Measurements from ENCODE around the gene SCAMP1. TPM values are rescaled to one million over a fixed set of nuclear protein-coding genes. Genes with fewer than 3 reads are reported as not detected.

Gene SCAMP1
- total and polyA plus RNA-seq, 2 donors (not counting 1 experiment from before 2014, with no cell fraction given) = 44.3 to 60.6 TPM

GRCh38 chr5:78499485-78499884 lies 139.1 kb downstream of the SCAMP1 start:
- H3K36me3 ChIP-seq (ENCODE audit: control insufficient read depth, insufficient read depth, low read length) = no peaks in the 10 kb centered on the region
- H3K27me3 ChIP-seq (ENCODE audit: control insufficient read depth, insufficient read depth, low read length) = no peaks in the 10 kb centered on the region
- H3K4me3 ChIP-seq (replicated peaks in 1 of 4; ENCODE audit: control extremely low read depth in 1 of 4, insufficient read depth in 1 of 4, low read depth in 3 of 4, low read length in 4 of 4) = no peak overlapping the region
- H3K9me3 ChIP-seq (ENCODE audit: control insufficient read depth, insufficient read depth, low read depth, low read length) = no peaks in the 10 kb centered on the region
- H3K79me2 ChIP-seq (ENCODE audit: control insufficient read depth, insufficient read depth, low read length) = peaks cover 30% of the 10 kb centered on the region
- no peak overlapping the region for H3K4me2 ChIP-seq (ENCODE audit: extremely low read depth, insufficient read depth, low read length)
- no peak overlapping the region for H2AFZ ChIP-seq (ENCODE audit: low read length)
- no peak overlapping the region for H3K27ac ChIP-seq (ENCODE audit: insufficient read depth, low read length)
- TF ChIP-seq EZH2 (IDR thresholded peaks at IDR 0.05; ENCODE audit: low read length, missing control alignments) = no peak
- no peak for TF ChIP-seq CTCF (conservative IDR thresholded peaks at IDR 0.05 in 1 of 2, IDR thresholded peaks at IDR 0.05 in 1 of 2; ENCODE audit: low read depth in 1 of 2, low read length in 2 of 2)
- H3K9ac ChIP-seq (ENCODE audit: insufficient read depth, low read length) = no peak overlapping the region
- H4K20me1 ChIP-seq (ENCODE audit: control insufficient read depth, extremely low read depth, insufficient read depth, low read length) = no peaks in the 10 kb centered on the region
- no peak for DNase-seq (ENCODE audit: low read depth in 2 of 2)
- H3K4me1 ChIP-seq (ENCODE audit: control insufficient read depth, extremely low read depth, insufficient read depth, low read length) = peaks cover 8% of the 10 kb centered on the region

GRCh38 chr5:78500028-78500427 lies 139.6 kb downstream of the SCAMP1 start:
- Histone ChIP-seq H3K4me2 (ENCODE audit: extremely low read depth, insufficient read depth, low read length) (no peak overlapping the region), H3K36me3 (ENCODE audit: control insufficient read depth, insufficient read depth, low read length) (no peaks in the 10 kb centered on the region), H4K20me1 (ENCODE audit: control insufficient read depth, extremely low read depth, insufficient read depth, low read length) (no peaks in the 10 kb centered on the region), H3K27me3 (ENCODE audit: control insufficient read depth, insufficient read depth, low read length) (no peaks in the 10 kb centered on the region), H3K27ac (ENCODE audit: insufficient read depth, low read length) (no peak overlapping the region), H2AFZ (ENCODE audit: low read length) (no peak overlapping the region), H3K79me2 (ENCODE audit: control insufficient read depth, insufficient read depth, low read length) (peaks cover 30% of the 10 kb centered on the region), H3K4me1 (ENCODE audit: control insufficient read depth, extremely low read depth, insufficient read depth, low read length) (peaks cover 10% of the 10 kb centered on the region), H3K4me3 (replicated peaks in 1 of 4; ENCODE audit: control extremely low read depth in 1 of 4, insufficient read depth in 1 of 4, low read depth in 3 of 4, low read length in 4 of 4) (no peak overlapping the region), H3K9ac (ENCODE audit: insufficient read depth, low read length) (no peak overlapping the region), H3K9me3 (ENCODE audit: control insufficient read depth, insufficient read depth, low read depth, low read length) (no peaks in the 10 kb centered on the region)
- TF ChIP-seq EZH2 (IDR thresholded peaks at IDR 0.05; ENCODE audit: low read length, missing control alignments) (no peak), CTCF (conservative IDR thresholded peaks at IDR 0.05 in 1 of 2, IDR thresholded peaks at IDR 0.05 in 1 of 2; ENCODE audit: low read depth in 1 of 2, low read length in 2 of 2) (no peak)
- no peak for DNase-seq (ENCODE audit: low read depth in 2 of 2)

- peaks cover 18% of the 10 kb centered on the region for H3K4me1 ChIP-seq (ENCODE audit: control insufficient read depth, extremely low read depth, insufficient read depth, low read length)
- no peak for DNase-seq (ENCODE audit: low read depth in 2 of 2)
Observed at GRCh38 chr5:78500871-78501270, 140.5 kb downstream of the SCAMP1 start.

More at GRCh38 chr5:78500871-78501270, 140.5 kb downstream of the SCAMP1 start:
- Histone ChIP-seq H4K20me1 (ENCODE audit: control insufficient read depth, extremely low read depth, insufficient read depth, low read length) (no peaks in the 10 kb centered on the region), H3K9me3 (ENCODE audit: control insufficient read depth, insufficient read depth, low read depth, low read length) (no peaks in the 10 kb centered on the region), H3K9ac (ENCODE audit: insufficient read depth, low read length) (no peak overlapping the region), H2AFZ (ENCODE audit: low read length) (no peak overlapping the region), H3K27ac (ENCODE audit: insufficient read depth, low read length) (no peak overlapping the region), H3K4me3 (replicated peaks in 1 of 4; ENCODE audit: control extremely low read depth in 1 of 4, insufficient read depth in 1 of 4, low read depth in 3 of 4, low read length in 4 of 4) (no peak overlapping the region), H3K79me2 (ENCODE audit: control insufficient read depth, insufficient read depth, low read length) (peaks cover 27% of the 10 kb centered on the region), H3K36me3 (ENCODE audit: control insufficient read depth, insufficient read depth, low read length) (no peaks in the 10 kb centered on the region), H3K27me3 (ENCODE audit: control insufficient read depth, insufficient read depth, low read length) (no peaks in the 10 kb centered on the region), H3K4me2 (ENCODE audit: extremely low read depth, insufficient read depth, low read length) (no peak overlapping the region)
- TF ChIP-seq CTCF (conservative IDR thresholded peaks at IDR 0.05 in 1 of 2, IDR thresholded peaks at IDR 0.05 in 1 of 2; ENCODE audit: low read depth in 1 of 2, low read length in 2 of 2) = no peak
- TF ChIP-seq EZH2 (IDR thresholded peaks at IDR 0.05; ENCODE audit: low read length, missing control alignments) = no peak
